Stomach (tissue), 4 donors: ENCODE data around the gene DEPDC5.

Experiments used
- POLR2A ChIP-seq, 4 donors: fragments of 450-650 bp; IDR thresholded peaks; one replicate each; pipeline ENCODE4 v1.6.1; 2016; ENCODE audit warnings: antibody characterized with exemption in 4 of 4, control low read depth in 2 of 4, mild to moderate bottlenecking in 1 of 4, moderate library complexity in 1 of 4
- POLR2AphosphoS5 ChIP-seq, 3 donors: sonication (generic); formaldehyde crosslinking; IDR thresholded peaks; one replicate each; pipeline ENCODE4 v1.6.1; 2016; ENCODE audit warnings: antibody characterized with exemption in 3 of 3

- no peak for TF ChIP-seq POLR2AphosphoS5 (IDR thresholded peaks at IDR 0.05)
- no peak for TF ChIP-seq POLR2A (IDR thresholded peaks at IDR 0.05)
Measured at GRCh38 chr22:31789803-31790202, 36.0 kb downstream of the DEPDC5 start.
